ENCODE data around the gene FAM83F. TPM values are rescaled to one million over a fixed set of nuclear protein-coding genes. Genes with fewer than 3 reads are reported as not detected.

Gene FAM83F
- total and polyA plus RNA-seq, 12 donors: under 0.01 to 0.39 (median 0.11) TPM; not detected in 1

DNA sequence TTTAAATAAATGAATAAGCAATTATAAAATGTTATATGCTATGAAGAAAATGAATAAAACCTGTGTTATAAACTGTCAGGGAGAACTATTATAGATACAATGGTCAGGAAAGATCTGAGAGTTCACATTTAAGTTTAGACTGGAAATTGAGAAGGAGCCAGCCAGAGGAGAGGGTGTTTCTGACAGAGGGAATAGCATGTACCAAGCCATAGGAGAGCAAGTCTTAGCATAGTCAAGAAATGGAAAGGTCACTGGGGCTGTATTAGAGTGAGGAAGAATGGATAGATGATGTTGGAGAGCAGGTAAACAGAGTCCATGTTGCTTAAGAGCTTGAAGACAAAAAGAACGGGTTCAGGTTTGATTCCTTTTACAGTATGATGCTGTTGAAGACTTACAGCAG is 87.4 kb downstream of the FAM83F start:
- TF ChIP-seq, protein P1, sequence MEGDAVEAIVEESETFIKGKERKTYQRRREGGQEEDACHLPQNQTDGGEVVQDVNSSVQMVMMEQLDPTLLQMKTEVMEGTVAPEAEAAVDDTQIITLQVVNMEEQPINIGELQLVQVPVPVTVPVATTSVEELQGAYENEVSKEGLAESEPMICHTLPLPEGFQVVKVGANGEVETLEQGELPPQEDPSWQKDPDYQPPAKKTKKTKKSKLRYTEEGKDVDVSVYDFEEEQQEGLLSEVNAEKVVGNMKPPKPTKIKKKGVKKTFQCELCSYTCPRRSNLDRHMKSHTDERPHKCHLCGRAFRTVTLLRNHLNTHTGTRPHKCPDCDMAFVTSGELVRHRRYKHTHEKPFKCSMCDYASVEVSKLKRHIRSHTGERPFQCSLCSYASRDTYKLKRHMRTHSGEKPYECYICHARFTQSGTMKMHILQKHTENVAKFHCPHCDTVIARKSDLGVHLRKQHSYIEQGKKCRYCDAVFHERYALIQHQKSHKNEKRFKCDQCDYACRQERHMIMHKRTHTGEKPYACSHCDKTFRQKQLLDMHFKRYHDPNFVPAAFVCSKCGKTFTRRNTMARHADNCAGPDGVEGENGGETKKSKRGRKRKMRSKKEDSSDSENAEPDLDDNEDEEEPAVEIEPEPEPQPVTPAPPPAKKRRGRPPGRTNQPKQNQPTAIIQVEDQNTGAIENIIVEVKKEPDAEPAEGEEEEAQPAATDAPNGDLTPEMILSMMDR (IDR thresholded peaks at IDR 0.05): no peak
- TF ChIP-seq POLR2A (IDR thresholded peaks at IDR 0.05): no peak
- Histone ChIP-seq H3K27ac (no peak overlapping the region), H3K4me3 (no peak overlapping the region), H3K4me1 (replicated peaks in 1 of 2) (peaks cover 19 to 26% of the 10 kb centered on the region in 2 donors), H3K9me3 (replicated peaks in 1 of 3) (no peaks in the 10 kb centered on the region), H3K36me3 (replicated peaks in 1 of 2) (no peaks in the 10 kb centered on the region), H3K27me3 (no peaks in the 10 kb centered on the region)
- WGBS, 4 donors: 92 to 100% (median 95%) methylated on average over 1 of the region's 1 CpG
- DNase-seq: no peak
- intact Hi-C loops (cut with DNase I): no loop called here

DNA sequence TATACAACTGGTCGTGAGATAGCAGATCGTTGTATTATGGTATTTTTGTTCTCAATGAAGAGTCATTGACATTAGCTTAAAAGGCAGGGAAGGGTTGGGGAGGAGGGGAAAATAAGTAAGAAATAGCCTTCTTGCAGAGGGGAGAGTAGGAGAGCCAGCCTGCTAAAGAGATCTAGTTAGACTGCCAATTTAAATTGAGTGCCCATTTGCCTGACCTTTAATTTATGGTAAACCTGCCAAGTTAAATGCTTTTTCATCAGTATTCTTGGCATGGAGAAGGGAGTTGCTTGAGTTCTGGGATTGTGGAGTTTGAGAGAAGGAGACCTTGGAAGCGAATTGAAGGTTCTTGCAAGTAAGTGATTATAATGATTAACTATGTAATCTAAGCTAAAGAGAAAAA is 89.0 kb downstream of the FAM83F start:
- Histone ChIP-seq H3K4me1 (replicated peaks in 1 of 2) (peaks cover 15 to 32% of the 10 kb centered on the region in 2 donors), H3K27ac (no peak overlapping the region), H3K36me3 (replicated peaks in 1 of 2) (no peaks in the 10 kb centered on the region), H3K4me3 (no peak overlapping the region), H3K9me3 (replicated peaks in 1 of 3) (no peaks in the 10 kb centered on the region), H3K27me3 (no peaks in the 10 kb centered on the region)
- WGBS, 4 donors: 53 to 69% (median 58%) methylated on average over 3 of the region's 3 CpGs
- TF ChIP-seq, protein P1 (IDR thresholded peaks at IDR 0.05): no peak
- intact Hi-C loops (cut with DNase I): no loop called here
- DNase-seq: no peak

DNA sequence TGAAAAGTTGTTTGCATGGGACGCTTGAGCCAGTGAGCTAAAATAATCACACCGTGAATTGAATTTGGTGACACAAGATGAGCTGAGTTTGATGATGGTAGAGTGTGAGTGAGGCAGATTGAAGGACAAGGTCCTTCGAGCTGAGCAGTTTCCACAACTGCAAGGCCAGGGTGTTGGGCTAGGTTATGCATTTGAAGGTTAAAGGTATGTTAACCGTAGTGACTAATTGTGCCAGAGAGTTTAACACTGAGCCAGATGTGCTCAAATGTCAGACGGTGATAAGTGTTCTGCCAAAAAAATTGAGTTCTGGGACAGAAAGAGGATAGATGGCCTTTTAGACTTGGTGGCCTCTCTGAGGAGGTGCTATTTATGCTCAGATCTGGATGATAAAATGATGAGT is 89.5 kb downstream of the FAM83F start:
- no peaks in the 10 kb centered on the region for H3K36me3 ChIP-seq (replicated peaks in 1 of 2)
- H3K4me1 ChIP-seq (replicated peaks in 1 of 2): peaks cover 15 to 32% of the 10 kb centered on the region in 2 donors
- H3K9me3 ChIP-seq (replicated peaks in 1 of 3): no peaks in the 10 kb centered on the region
- intact Hi-C loops (cut with DNase I): no loop called here
- 42 to 65% (median 48%) methylated on average over 5 of the region's 5 CpGs for WGBS, 4 donors
- no peak for TF ChIP-seq POLR2A (IDR thresholded peaks at IDR 0.05)
- DNase-seq: no peak
- H3K27ac ChIP-seq: no peak overlapping the region
- no peak overlapping the region for H3K4me3 ChIP-seq
- no peaks in the 10 kb centered on the region for H3K27me3 ChIP-seq

DNA sequence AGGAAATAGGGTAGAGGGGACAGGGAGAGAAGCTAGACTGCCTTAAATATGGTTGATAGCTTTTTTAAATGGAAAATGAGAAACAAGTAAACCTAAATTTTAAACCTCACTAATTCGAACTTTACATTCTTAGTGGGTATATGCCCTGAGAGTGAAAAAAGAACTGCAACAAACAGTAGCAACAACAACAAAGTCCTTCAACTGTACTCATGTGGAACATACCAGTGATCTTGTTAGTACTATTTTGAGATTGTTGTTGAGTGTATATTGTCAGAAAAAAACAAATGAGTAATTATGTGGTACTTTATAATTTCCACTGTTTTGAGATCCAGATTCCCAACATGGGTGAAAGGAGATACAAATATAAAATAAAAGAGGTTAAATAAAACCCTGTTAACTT is 94.1 kb downstream of the FAM83F start:
- Histone ChIP-seq H3K9me3 (replicated peaks in 1 of 3) (no peaks in the 10 kb centered on the region), H3K27ac (no peak overlapping the region), H3K27me3 (no peaks in the 10 kb centered on the region), H3K4me3 (no peak overlapping the region), H3K36me3 (replicated peaks in 1 of 2) (no peaks in the 10 kb centered on the region), H3K4me1 (replicated peaks in 1 of 2) (peaks cover 6 to 18% of the 10 kb centered on the region in 2 donors)
- WGBS, 4 donors: 59 to 85% (median 76%) methylated on average over 1 of the region's 1 CpG
- intact Hi-C loops (cut with DNase I): no loop called here
- no peak for DNase-seq
- TF ChIP-seq, protein P1 (IDR thresholded peaks at IDR 0.05): no peak
- no peak for TF ChIP-seq POLR2A (IDR thresholded peaks at IDR 0.05)

Other genes starting within 250 kb of the FAM83F start
- gene ENTHD1, start 101.2 kb upstream of the FAM83F start, total RNA-seq: under 1 TPM in 1 of 9 donors, not detected in 8; 0.07 TPM
- not detected for gene ENTHD1, start 101.2 kb upstream of the FAM83F start, polyA plus RNA-seq
- 1 to 10 TPM in 2 of 9 donors, under 1 TPM in 6, not detected in 1; 0.28 to 1.7 (median 0.69) TPM for gene GRAP2, start 93.9 kb upstream of the FAM83F start, total RNA-seq
- under 1 TPM; 0.29 to 0.97 (median 0.30) TPM for gene GRAP2, start 93.9 kb upstream of the FAM83F start, polyA plus RNA-seq
- not detected for gene TMA7B, start 34.6 kb upstream of the FAM83F start, total RNA-seq
- under 1 TPM in 1 of 3 donors, not detected in 2; 0.07 TPM for gene TMA7B, start 34.6 kb upstream of the FAM83F start, polyA plus RNA-seq
- gene TNRC6B, start 183.0 kb downstream of the FAM83F start, total RNA-seq: 10 to 100 TPM; 25.1 to 57.6 (median 37.7) TPM
- gene TNRC6B, start 183.0 kb downstream of the FAM83F start, polyA plus RNA-seq: 10 to 100 TPM in 1 of 3 donors, 1 to 10 TPM in 2; 2.8 to 16.4 (median 8.9) TPM